Central memory CD8-positive, alpha-beta T cell (primary cell): ENCODE data around the gene FREM1.

ENCODE experiments used
- ATAC-seq: fragments of 150-1000 bp; cut with Tn5 transposase; replicated peaks from 2 replicates; pipeline ENCODE4 v1.10.0; 2022; ENCODE audit warnings: mild to moderate bottlenecking, moderate FRiP score, moderate number of reproducible peaks; ENCODE audit not compliant: poor library complexity, severe bottlenecking; ENCODE audit errors: extremely low read depth
- DNase-seq, 2 donors: peaks; one replicate each; pipeline ENCODE4 v3.0.0; 2021; ENCODE audit warnings: low spot score in 2 of 2
- H3K27ac Mint-ChIP-seq: one replicate; pipeline ENCODE4 v1.8.0; 2022; ENCODE audit warnings: low read depth, mild to moderate bottlenecking, moderate library complexity, mixed read lengths
- H3K27me3 Mint-ChIP-seq: one replicate; pipeline ENCODE4 v1.8.0; 2022; ENCODE audit warnings: mixed read lengths
- H3K36me3 Mint-ChIP-seq: one replicate; pipeline ENCODE4 v1.8.0; 2022; ENCODE audit warnings: mild to moderate bottlenecking, moderate library complexity, mixed read lengths; ENCODE audit not compliant: insufficient read depth
- H3K4me1 Mint-ChIP-seq: one replicate; pipeline ENCODE4 v1.8.0; 2022; ENCODE audit warnings: mixed read lengths
- H3K4me3 Mint-ChIP-seq: one replicate; pipeline ENCODE4 v1.8.0; 2022; ENCODE audit warnings: mild to moderate bottlenecking, moderate library complexity, mixed read lengths
- H3K9me3 Mint-ChIP-seq: one replicate; pipeline ENCODE4 v1.8.0; 2022; ENCODE audit warnings: mixed read lengths

The FREM1 gene

GRCh38 chr9:14788846-14789245 is 121.4 kb downstream of the FREM1 start:
- H3K9me3 Mint-ChIP-seq, result peaks cover 2% of the 10 kb centered on the region
- DNase-seq (no peak), ATAC-seq (no peak)
- no peak overlapping the region for H3K4me3 Mint-ChIP-seq
- H3K4me1 Mint-ChIP-seq, result no peaks in the 10 kb centered on the region
- H3K27ac Mint-ChIP-seq, result no peak overlapping the region
- H3K36me3 Mint-ChIP-seq, result peaks cover 2% of the 10 kb centered on the region
- H3K27me3 Mint-ChIP-seq, result peaks cover 29% of the 10 kb centered on the region

- ATAC-seq, result no peak
- DNase-seq, result no peak
- no peaks in the 10 kb centered on the region for H3K9me3 Mint-ChIP-seq
- no peaks in the 10 kb centered on the region for H3K4me1 Mint-ChIP-seq
- H3K27ac Mint-ChIP-seq, result no peak overlapping the region
- no peaks in the 10 kb centered on the region for H3K36me3 Mint-ChIP-seq
- peaks cover 36% of the 10 kb centered on the region for H3K27me3 Mint-ChIP-seq
- no peak overlapping the region for H3K4me3 Mint-ChIP-seq
Measured at GRCh38 chr9:14783358-14783757, 126.9 kb downstream of the FREM1 start.

DNA sequence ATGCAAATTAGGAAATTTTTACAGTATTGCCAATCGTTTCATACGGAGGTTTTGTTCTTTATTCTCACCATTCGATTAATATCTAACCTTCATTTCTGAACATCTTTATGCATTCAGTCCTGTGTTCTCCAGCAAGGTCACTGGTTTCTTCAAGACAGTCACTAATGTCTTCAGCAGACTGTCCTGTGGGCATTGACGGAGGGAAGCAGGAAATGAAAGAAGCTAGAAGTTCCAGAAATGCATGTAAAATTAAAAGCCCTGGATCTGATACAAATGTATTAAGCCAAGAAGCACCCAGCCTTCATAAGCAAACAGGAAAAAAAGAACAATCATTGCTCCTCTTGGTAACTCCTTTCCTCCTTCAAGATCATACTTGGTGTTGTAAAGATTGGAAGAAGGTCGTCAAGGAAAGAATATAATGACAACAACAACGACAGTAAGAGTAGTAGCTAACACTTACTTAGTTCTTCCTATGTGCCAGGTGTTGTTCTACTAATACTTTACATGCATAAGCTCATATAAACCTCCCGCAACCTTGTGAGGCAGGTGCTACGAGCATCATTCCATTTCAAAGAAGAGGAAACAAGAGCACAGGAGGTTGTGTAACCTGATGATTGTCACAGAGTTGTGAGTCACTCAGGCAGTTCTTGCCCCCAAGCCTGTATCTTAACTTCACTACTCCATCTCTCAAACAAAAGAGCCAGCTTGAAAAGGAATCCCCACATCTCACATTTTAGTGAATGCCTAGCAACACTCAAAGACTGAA is 127.8 kb downstream of the FREM1 start:
- no peak for DNase-seq
- no peaks in the 10 kb centered on the region for H3K4me1 Mint-ChIP-seq
- no peak overlapping the region for H3K27ac Mint-ChIP-seq
- H3K27me3 Mint-ChIP-seq, result peaks cover 36% of the 10 kb centered on the region
- H3K4me3 Mint-ChIP-seq, result no peak overlapping the region
- no peaks in the 10 kb centered on the region for H3K9me3 Mint-ChIP-seq
- no peak for ATAC-seq
- H3K36me3 Mint-ChIP-seq, result no peaks in the 10 kb centered on the region

- H3K4me3 Mint-ChIP-seq, result no peak overlapping the region
- peaks cover 36% of the 10 kb centered on the region for H3K27me3 Mint-ChIP-seq
- no peak overlapping the region for H3K27ac Mint-ChIP-seq
- no peaks in the 10 kb centered on the region for H3K36me3 Mint-ChIP-seq
- H3K9me3 Mint-ChIP-seq, result no peaks in the 10 kb centered on the region
- no peak for ATAC-seq
- no peak for DNase-seq
- no peaks in the 10 kb centered on the region for H3K4me1 Mint-ChIP-seq
Measured at GRCh38 chr9:14780693-14781092, 129.5 kb downstream of the FREM1 start.

GRCh38 chr9:14780251-14780650 is 130.0 kb downstream of the FREM1 start:
- no peaks in the 10 kb centered on the region for H3K36me3 Mint-ChIP-seq
- H3K4me3 Mint-ChIP-seq, result no peak overlapping the region
- ATAC-seq, result no peak
- no peak overlapping the region for H3K27ac Mint-ChIP-seq
- no peak for DNase-seq
- no peaks in the 10 kb centered on the region for H3K4me1 Mint-ChIP-seq
- H3K27me3 Mint-ChIP-seq, result peaks cover 36% of the 10 kb centered on the region
- no peaks in the 10 kb centered on the region for H3K9me3 Mint-ChIP-seq

DNA sequence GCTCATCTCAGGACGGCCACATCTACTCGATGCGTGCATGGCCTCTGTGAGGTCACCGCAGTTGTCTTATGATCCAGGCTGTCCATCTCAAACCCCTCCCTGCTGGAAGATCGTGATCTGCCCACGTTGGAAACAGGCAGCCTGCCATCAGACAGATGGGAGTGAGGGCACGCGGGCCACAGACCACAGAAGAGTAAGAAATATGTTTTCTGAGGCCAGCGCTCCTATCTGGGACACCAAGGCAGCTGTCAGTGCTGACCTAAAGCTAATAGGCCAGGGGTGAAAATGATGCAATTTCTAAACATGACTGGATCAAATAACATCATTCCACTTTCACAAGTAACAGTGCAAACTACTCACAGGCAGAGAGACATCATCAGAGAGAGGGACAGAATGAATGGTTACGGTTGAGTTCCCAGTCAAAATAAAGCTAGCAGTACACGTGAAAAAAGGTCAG is 130.6 kb downstream of the FREM1 start:
- DNase-seq (no peak), ATAC-seq (no peak)
- Mint-ChIP-seq H3K36me3 (no peaks in the 10 kb centered on the region), H3K27me3 (peaks cover 35% of the 10 kb centered on the region), H3K4me3 (no peak overlapping the region), H3K9me3 (no peaks in the 10 kb centered on the region), H3K4me1 (no peaks in the 10 kb centered on the region), H3K27ac (no peak overlapping the region)

DNA sequence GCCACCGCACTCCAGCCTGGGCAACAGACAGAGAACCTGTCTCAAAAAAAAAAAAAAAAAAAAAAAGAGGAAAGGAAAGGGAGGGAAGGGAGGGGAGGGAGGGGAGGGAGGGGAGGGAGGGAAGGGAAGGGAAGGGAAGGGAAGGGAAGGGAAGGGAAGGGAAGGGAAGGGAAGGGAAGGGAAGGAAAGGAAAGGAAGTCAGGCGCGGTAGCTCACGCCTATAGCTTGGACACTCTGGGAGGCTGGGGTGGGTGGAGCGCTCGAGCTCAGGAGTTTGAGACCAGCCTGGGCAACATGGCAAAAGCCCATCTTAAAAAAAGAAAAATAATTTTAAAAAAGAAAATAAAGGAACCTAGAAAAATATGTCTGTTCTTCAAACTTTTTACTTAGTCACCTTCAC is 131.7 kb downstream of the FREM1 start:
- peaks cover 26% of the 10 kb centered on the region for H3K27me3 Mint-ChIP-seq
- no peaks in the 10 kb centered on the region for H3K9me3 Mint-ChIP-seq
- no peak overlapping the region for H3K4me3 Mint-ChIP-seq
- DNase-seq, result no peak
- H3K36me3 Mint-ChIP-seq, result no peaks in the 10 kb centered on the region
- H3K27ac Mint-ChIP-seq, result no peak overlapping the region
- no peaks in the 10 kb centered on the region for H3K4me1 Mint-ChIP-seq
- no peak for ATAC-seq

GRCh38 chr9:14775917-14776316 is 134.3 kb downstream of the FREM1 start:
- Mint-ChIP-seq H3K4me3 (no peak overlapping the region), H3K36me3 (no peaks in the 10 kb centered on the region), H3K27ac (no peak overlapping the region), H3K9me3 (no peaks in the 10 kb centered on the region), H3K4me1 (no peaks in the 10 kb centered on the region), H3K27me3 (peaks cover 11% of the 10 kb centered on the region)
- ATAC-seq (no peak), DNase-seq (no peak)

DNA sequence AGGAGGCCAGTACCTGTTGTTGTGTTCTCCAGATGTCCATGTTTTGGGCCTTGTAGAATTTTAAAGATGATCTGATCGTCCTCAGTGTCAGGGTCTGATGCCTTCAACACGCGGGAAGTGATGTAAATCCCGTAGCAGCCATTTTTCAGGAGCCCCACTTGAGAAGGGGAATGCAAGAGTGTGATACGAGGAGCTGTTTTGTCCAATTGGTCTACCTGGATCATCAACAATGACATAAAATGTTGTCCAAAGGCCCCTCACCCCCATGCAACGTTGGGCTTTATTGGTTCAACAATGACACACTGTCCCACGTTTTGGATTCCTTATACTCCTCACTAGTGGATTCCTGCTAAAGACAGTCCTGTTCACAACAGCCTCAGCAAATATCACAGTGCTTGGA is 139.6 kb downstream of the FREM1 start:
- no peak for DNase-seq
- Mint-ChIP-seq H3K27me3 (peaks cover 3% of the 10 kb centered on the region), H3K9me3 (no peaks in the 10 kb centered on the region), H3K36me3 (no peaks in the 10 kb centered on the region), H3K27ac (no peak overlapping the region), H3K4me1 (no peaks in the 10 kb centered on the region), H3K4me3 (no peak overlapping the region)
- ATAC-seq, result no peak

DNA sequence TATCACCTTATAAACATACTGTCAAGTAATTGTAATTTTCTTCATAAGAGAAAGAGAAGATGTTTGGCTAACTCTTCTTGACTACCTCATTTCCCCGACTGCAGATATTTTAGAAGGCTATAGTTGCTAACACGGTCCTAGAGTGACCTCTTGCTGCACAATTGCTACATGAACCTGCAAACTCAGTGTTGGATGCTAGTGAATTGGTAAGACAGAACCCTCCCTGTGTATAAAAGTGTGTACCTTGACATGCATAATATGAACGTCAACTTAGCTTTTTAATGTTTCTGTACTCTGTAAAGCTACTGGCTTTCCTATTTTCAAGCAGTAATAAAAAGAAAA is 141.0 kb downstream of the FREM1 start:
- no peak for ATAC-seq
- Mint-ChIP-seq H3K4me1 (no peaks in the 10 kb centered on the region), H3K27me3 (peaks cover 6% of the 10 kb centered on the region), H3K4me3 (no peak overlapping the region), H3K36me3 (no peaks in the 10 kb centered on the region), H3K9me3 (no peaks in the 10 kb centered on the region), H3K27ac (no peak overlapping the region)
- DNase-seq, result no peak

- Mint-ChIP-seq H3K36me3 (no peaks in the 10 kb centered on the region), H3K27ac (no peak overlapping the region), H3K27me3 (peaks cover 10% of the 10 kb centered on the region), H3K4me1 (no peaks in the 10 kb centered on the region), H3K4me3 (no peak overlapping the region), H3K9me3 (no peaks in the 10 kb centered on the region)
- ATAC-seq, result no peak
- DNase-seq, result no peak
Measured at GRCh38 chr9:14768405-14769229, 141.6 kb downstream of the FREM1 start.

GRCh38 chr9:14766299-14766698 is 143.9 kb downstream of the FREM1 start:
- H3K27me3 Mint-ChIP-seq, result peaks cover 31% of the 10 kb centered on the region
- H3K4me1 Mint-ChIP-seq, result no peaks in the 10 kb centered on the region
- H3K36me3 Mint-ChIP-seq, result no peaks in the 10 kb centered on the region
- no peaks in the 10 kb centered on the region for H3K9me3 Mint-ChIP-seq
- no peak overlapping the region for H3K27ac Mint-ChIP-seq
- ATAC-seq (no peak), DNase-seq (no peak)
- H3K4me3 Mint-ChIP-seq, result no peak overlapping the region

DNA sequence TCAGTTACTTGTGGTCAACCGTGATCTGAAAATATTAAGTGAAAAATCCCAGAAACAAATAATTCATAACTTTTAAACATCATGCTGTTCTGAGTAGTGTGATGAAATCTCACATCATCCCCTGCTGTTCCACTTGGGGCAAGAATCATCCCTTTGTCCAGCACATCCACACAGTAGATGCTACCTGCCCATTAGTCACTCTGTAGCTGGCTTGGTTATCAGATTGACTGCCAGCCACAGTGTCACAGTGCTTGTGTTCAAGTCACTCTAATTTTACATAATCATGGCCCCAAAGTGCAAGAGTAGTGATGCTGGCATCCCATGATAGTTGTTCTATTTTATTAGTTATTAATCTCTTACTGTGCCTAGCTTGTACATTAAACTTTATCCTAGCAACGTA is 148.6 kb downstream of the FREM1 start:
- H3K4me1 Mint-ChIP-seq, result no peaks in the 10 kb centered on the region
- no peaks in the 10 kb centered on the region for H3K36me3 Mint-ChIP-seq
- no peaks in the 10 kb centered on the region for H3K9me3 Mint-ChIP-seq
- H3K27ac Mint-ChIP-seq, result no peak overlapping the region
- no peak for DNase-seq
- peaks cover 39% of the 10 kb centered on the region for H3K27me3 Mint-ChIP-seq
- no peak for ATAC-seq
- H3K4me3 Mint-ChIP-seq, result no peak overlapping the region
